ENCODE data around the gene ENTPD2. TPM values are rescaled to one million over a fixed set of nuclear protein-coding genes. Genes with fewer than 3 reads are reported as not detected.

ENTPD2 gene
- total RNA-seq (2014; rRNA removed; shearing (Covaris generic)): not detected in 2 replicates
- polyA plus RNA-seq (2015; cell fraction: cytosol; rRNA removed): not detected in 2 replicates
- polyA plus RNA-seq (2015; cell fraction: nucleus; rRNA removed): not detected in 2 replicates

DNA sequence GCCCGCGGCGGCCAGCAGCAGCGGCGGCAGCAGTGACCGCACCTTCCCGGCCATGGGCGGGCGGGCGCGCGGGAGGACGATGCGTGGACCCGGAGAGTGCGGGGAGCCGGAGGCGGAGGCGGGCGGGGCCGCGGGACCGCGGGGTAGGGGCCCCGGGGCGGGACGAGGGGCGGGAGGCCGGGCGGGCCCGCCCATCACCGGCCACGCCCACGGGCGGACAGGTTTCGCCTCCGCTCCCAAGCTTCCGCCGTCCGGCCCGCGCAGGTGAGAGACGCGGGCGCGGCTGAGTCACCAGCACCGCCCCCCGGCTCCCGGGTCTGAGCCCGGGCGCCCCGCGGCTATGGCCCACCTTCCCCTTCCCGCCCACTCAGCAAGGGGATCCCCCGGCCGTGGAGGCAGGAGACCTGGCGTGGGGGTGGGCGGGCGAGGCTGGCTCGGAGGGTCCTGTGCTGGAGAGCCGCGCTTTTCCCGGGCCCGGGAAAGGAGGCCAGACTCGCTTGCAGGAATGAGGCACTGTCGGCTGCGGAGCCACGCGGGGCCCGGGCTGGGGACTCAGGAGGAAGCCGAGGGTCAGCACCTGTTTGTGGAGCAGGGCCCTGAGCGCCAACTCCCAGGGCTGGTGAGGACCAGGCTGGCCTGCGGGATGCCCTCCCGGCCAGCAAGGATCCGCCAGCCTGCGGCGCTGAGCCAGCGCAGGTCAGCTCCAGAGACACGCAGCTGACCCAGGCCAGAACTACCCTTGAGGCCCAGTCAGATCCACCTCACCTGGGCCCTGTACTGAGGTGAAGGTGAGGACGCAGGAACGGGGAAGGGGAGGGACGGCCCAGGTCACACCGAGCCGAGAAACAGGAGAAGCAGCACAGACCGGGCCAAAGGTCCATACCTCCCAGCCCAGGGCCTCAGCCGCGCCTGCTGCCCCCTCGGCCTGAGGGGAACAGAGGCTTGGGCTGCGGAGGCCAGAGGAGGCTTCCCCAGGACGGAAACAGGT lies at the start of gene ENTPD2:
TSS of gene ENTPD2 (minus strand) at position 118 of the 988 bp plus-strand sequence. CDS start at position 54, 64 bp downstream.
- DNase-seq (ENCODE audit: low read depth): no peak

DNA sequence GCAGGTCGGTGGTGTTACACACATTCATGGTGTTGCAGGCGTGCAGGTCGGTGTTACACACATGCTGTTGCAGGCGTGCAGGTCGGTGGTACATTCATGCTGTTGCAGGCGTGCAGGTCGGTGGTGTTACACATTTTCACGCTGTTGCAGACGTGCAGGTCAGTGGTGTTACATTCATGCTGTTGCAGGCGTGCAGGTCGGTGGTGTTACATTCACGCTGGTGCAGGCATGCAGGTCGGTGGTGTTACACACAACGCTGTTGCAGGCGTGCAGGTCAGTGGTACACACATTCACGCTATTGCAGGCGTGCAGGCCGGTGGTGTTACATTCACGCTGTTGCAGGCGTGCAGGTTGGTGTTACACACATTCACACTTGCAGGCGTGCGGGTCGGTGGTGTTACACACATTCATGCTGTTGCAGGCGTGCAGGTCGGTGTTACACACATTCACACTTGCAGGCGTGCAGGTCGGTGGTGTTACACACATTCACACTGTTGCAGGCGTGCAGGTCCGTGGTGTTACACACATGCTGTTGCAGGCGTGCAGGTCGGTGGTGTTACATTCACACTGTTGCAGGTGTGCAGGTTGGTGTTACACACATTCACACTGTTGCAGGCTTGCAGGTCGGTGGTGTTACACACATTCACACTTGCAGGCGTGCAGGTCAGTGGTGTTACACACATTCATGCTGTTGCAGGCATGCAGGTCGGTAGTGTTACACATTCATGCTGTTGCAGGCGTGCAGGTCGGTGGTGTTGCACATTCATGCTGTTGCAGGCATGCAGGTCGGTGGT lies 49.5 kb upstream of the ENTPD2 start:
- DNase-seq (ENCODE audit: low read depth): no peak

DNA sequence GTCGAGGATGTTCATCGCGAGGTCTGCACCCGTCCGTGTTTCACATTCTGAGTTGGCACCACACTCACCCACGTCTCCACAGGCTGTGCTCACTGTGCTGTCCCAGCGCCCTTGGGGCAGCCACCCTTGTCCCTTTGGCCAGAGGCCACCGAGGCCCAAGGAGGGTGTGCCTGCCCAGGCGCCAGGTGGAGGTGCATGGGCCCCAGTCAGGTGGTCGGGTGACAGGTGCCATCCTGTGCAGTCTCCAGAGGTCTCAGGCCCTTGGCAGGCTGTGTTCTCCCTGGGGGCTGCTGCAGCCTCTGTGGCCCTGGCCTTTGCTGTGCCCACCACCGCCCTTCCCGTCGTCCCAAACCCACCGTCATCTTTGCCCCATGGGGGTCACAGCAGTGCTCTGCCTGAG lies 45.4 kb upstream of the ENTPD2 start:
- DNase-seq (ENCODE audit: low read depth): no peak

DNA sequence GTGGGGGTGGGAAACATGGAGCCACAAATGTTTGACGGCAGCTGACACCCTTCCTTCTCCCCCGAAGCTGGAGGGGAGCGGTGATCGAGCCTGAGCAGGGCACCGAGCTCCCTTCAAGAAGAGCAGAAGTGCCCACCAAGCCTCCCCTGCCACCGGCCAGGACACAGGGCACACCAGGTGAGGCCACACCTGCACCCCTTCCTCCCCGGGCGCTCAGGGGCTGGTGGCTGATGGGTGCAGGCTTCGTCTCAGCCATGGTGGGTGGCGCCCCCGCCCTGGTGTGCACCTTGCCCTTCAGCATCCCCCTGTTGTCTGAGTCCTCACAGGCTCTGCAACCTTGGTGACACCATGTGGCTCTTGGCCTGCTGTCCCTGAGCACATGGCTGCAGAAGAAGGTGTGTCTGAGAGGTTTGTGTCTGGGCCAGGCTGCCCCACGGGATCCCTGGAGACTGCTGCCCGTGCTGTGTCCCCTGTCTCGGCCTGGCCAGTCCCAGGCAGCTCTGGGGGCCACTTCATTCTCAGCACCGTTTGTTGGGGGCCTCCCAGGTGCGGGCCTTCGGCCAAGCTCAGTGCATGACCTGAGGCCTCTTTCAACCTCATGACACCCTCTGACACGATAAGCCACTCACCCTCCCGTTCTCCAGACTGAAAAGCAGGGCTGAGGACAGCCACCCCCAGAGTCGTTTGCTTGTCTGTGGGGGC lies 44.1 kb upstream of the ENTPD2 start:
- DNase-seq (ENCODE audit: low read depth): no peak

DNA sequence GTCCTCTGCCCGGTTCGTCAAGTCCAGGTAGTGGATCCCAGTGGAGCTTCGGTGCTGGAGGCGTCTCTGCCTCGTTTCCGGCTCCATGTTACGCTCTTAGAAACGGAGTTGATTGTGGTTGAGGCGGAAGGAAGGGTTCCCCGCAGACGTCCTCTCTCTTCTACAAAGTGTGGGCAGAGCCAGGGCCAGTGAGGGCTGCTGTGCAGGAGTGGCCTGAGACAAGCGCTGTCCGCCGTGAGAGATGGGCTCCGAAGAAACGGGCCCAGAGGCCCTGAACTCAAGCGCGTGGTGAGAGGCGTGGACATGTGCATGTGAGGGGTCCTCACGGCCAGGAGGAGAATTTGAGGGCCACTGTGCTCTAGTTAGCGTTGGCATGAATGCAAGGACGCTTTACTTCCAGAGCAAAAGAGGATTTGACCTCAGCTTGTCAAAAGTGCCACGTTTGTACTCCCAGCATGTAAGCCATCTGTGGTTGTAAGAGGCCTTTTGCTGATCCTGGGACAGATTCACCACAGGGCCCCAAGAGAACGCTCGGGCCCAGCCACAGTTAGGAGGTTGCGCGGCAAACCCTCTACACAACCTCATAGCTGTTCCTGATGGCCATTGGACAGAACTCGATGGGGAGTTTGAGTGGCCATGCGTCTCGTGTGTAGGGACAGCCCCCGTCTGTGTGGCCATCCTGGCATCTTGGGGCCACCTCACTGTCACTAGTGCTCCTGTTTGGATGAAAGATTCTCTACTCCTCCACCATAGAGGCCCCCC lies 43.1 kb upstream of the ENTPD2 start:
- no peak for DNase-seq (ENCODE audit: low read depth)

DNA sequence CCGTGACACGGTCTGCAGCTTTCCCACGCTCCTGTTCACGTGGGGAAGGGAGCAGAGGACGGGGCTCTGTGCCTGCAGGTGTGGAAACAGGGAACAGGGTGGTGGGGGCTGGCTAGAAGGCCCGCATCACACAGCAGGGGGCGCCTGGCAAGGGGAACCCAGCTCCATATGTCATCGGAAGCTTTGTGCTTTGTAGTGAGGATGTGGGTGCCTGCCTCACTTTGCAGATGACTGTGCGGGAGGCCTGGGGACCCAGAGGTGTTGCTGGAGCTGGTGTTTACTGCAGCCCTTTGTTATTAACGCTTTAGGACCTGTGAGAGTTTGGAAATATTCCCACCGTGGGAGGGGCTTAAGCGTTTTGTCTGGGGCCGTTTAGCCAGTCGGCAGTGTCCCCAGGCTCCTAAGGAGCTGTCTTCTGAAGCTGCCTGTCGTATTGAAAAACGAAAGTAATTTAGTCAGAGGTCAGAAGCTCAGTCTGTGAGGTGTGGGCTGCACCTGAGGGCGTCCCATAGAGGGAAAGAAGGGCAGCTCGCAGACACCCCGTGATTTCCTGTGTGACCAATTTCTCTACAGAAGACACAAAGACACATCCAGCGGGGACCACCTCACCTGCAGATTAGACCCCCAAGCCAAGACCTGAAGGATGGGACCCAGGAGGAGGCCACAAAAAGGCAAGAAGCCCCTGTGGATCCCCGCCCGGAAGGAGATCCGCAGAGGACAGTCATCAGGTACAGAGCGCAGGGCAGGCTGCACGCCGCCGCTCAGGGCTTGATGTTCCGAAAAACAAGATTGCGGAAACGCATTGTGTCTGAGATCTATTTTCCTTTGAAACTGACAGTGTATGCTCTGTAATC lies 42.0 kb upstream of the ENTPD2 start:
- DNase-seq (ENCODE audit: low read depth): no peak

DNA sequence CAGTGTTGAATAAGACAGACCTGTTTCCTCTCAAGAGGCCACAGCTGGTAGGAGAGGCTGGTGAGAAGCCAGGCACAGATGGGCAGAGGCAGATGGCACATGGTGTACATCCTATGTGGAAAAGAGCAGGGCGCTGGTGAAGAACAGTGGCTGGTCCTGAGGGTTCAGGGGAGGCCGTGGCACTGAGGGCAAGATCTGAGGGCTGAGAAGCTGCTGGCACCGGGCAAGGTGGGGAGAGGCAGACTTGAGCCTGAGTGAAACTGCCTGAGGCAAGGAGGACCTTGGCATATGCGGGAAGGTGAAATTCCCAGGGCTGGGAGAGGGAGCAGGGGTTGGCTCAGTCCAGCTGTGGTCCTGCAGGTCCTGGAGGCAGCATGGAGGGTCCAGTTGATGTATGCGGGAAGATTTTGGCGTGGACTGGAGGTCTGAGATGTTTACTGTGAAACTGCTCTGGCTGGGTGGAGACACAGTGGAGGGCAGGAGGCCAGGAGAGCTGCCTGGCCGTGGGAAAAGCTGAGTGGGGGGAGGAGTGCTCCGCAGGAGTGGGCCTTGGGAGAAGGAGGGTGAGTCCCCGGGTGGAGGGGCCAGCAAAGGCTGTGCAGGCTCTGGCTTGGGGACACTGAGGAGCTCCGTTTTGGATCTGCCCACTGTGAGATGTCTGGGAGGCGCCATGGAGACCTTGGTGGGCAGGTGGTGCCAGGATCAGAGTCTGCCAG lies 35.5 kb upstream of the ENTPD2 start:
- no peak for DNase-seq (ENCODE audit: low read depth)

DNA sequence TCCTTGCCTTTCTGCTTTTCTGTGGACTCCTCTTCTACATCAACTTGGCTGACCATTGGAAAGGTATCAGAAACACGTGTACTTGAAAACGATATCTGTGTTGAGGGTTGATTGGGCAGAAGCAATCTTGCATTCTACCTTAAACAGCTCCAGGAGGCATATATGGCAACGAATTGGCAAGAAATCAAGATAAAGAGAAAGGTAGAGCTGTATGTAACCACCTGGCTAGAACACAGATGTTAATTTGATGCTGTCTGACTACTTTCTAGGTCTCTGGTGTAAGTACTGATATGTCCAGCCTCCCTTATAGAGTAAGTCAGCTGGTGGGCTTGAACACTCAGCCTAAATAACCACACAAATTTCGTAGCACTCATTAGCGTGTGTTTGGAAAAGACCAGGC lies 34.3 kb upstream of the ENTPD2 start:
- no peak for DNase-seq (ENCODE audit: low read depth)

DNA sequence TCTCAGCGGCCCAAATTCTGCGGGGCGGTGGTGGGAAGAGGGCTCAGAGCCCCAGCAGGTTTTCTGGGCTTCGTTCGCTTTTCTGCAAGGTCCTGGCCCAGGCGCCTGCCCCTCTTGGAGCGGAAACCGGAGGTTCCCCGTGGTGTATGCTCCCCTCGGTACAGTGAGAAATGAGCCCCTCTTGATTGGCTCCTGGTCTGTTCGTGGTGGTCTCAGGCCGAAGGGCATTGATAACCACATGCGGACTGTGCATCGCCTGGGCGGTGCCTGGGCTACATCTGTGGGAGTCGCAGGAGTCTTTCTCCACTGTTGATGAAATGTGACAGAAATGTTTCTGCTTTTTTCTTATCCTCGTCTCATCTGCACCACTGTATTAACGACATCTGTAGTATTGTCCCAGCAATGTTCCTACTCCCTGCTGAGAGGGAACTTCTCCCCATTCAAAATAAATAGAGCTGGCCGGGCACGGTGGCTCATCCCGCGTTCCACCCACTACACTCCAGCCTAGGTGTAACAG lies 33.6 kb upstream of the ENTPD2 start:
- no peak for DNase-seq (ENCODE audit: low read depth)

DNA sequence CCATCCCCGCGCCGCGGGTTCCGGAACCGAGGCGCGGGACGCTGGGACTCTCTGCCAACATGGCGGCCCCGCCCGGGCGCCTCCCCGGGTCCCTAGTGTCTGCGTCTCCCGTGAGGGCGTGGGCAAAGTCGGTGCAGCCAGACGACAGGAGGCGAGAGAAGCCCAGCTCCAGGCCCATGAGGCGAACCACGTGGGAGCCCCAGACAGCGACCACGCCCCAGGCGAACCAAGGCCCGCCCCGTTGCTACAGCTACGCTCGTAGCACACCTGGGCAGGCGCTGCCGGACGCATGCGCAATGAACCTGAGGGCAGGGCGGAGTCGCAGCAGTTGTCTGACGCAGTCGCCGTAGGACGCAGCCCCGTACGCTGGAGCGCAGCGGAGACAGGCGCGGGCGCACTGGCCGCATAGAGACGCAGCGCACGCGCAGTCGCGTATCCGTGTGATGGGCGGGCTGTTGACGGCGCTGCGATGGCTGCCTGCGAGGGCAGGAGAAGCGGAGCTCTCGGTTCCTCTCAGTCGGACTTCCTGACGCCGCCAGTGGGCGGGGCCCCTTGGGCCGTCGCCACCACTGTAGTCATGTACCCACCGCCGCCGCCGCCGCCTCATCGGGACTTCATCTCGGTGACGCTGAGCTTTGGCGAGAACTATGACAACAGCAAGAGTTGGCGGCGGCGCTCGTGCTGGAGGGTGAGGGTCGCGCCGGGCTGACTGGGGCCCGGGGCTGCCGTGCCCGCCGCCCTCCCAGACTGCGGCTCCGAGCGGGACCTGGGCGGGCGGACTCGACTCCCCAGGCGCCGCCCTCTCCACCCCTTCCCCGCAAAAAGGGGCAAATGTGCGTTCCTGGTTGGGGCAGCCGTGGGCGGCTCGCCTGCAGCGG lies 32.9 kb upstream of the ENTPD2 start, which contains the start of gene MAN1B1:
TSS of gene MAN1B1 (plus strand) at position 455 of the 878 bp plus-strand sequence. CDS start at position 470, 15 bp downstream.
- peak; percentile 100 for DNase-seq (ENCODE audit: low read depth)

DNA sequence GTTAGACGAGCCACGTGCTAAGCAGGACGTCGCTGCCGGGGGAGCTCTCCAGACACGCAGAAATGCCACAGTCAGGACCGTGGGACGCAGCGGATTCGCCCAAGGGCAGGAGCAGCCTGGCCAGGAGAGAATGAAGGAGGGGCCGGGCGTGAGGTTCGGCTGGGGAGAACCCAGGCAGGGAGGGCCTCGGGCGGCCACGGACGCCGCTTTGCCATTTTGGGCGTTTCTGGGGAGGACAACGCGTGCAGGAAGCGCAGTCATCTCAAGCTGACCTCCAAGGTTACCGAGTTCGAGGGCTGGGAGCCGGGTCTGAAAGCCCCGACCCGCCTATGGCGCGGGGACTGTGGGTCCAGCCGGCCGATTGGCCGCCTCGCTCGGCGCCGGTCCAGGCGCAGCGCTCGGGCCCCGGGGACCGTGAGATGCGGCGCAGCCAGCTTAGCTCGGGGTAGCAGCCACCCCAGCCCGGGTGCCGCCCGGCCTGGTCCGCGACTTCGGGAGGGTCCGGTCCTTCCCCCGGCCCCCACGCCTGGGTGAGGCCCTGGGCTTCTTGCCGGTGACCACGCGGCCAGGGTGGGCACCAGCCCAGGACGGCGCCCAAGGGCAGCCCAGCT lies 32.2 kb upstream of the ENTPD2 start:
- DNase-seq (ENCODE audit: low read depth): peak; percentile 32

DNA sequence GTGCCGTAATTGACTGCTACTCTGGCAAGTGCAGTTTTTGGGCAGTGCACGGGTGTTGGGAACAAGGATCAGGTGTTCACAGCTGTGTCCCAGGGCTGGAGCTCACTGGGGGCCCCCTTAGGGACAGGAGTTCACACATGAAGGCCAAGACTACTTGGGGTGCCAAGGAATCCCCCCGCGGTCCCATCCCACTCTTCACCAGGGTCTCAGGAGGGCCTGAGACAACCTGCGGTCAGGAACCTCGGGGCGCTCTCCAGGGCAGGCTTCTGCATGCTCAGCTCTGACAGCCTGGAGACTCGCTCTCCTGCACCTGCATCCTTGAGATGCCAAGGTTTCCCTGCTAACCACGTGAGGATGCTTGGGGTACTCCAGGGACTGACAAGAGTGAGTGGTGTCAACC lies 30.7 kb upstream of the ENTPD2 start:
- no peak for DNase-seq (ENCODE audit: low read depth)

DNA sequence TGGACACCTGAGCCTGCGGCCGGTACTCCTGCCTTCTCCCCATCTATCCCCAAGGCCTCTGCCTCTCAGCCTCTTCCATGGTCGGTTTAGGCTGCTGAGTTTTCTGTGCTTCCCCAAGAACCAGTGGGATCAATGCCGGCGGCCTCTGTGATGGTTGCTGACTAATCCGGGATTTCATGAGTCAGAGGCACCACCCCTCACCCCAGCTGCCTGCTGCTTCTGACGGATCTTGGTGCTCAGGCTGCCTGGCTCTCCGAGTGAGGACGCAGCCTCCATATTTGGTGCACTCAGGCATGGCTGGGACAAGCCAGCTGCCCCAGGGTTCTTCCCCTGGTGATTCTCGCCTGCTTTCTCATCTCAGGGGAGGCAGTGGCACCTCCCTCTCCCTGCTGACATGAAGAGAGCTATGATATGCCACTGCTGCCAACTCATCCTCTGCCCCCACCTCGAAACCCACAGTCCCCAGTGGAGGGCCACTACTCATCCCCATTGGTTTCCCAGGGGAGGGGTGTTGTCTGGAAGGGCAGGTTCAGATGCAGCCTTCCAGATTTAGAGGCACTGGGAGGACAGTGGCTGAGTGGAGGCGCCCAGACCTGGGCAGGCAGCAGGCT lies 29.6 kb upstream of the ENTPD2 start:
- DNase-seq (ENCODE audit: low read depth): peak; percentile 98

DNA sequence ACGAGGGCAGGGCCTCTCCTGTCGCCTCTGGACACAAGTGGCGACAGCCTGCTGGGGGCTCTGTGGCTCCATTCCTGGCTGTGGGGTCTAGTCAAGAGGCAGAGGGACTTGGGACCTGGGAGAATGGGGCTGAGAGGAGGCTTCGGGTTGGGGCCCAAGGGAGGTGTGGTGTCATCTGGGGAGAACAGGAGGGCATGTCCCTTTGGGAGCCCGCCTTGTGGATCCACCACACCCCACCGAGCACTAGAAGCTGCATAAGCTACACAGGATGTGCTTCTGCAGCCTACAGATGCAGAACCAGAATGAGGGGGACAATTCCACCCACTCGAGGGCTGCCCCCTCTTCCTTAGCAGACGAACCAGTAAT lies 29.0 kb upstream of the ENTPD2 start:
- no peak for DNase-seq (ENCODE audit: low read depth)

DNA sequence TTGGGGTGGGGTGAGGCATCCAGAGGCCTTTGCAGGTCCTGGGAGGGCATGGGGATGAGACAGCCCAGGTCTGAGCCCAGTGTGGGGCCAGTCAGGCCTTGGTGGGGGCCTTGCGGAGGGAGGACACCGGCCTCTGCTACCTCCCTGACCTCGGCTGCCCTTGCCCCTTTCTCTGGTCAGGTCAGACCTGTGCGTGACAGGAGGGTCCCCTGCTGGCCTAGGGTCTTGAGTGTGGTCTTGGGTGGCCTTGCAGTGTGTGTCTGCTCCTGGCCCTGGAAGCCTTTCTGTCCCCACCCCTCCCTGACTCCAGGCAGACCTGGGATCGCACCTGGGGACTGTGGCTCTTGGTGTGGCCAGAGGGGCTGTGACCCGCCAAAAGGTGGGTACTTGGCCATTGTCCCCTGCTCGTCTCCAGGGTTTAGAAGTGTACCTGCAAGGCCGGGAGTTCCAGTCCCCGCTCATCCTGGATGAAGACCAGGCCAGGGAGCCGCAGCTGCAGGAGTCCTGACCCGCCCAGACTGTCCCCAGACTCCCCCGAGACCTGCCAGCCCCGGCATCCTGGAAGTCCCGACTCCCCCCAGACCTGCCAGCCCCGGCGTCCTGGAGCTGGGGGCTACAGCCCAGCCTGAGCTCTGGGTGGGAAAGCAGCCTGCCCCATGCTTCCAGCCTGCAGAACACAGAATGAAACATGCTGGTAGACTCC lies 28.5 kb upstream of the ENTPD2 start:
- no peak for DNase-seq (ENCODE audit: low read depth)

All from HT1080 (cell line).